G401.6 (cell line): ENCODE data around the gene GRM7.

Experiments used
- FAIRE-seq: peaks from 2 replicates; lab custom pipeline; 2012; peaks lifted over from hg19 to GRCh38; lab: Jason Lieb, UNC

Gene GRM7

DNA sequence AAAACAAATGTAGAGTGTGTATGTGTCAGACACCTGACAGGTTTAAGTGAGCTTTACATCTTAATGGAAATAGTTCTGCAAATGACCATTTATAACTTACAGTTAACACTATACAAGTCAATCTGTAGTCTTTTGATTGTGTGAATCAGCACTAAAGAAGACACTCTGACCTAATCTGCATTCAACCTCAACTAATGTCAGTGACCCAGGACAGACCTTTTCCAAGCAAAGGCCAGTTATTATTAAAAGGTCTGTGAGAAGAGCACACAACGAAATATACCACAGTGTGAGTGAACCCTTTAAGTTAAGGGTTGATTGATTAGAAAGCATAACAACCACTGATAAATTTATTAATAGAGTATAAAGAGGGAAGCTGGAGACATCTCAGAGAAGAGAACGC is 878.8 kb downstream of the GRM7 start:
- FAIRE-seq: no peak

DNA sequence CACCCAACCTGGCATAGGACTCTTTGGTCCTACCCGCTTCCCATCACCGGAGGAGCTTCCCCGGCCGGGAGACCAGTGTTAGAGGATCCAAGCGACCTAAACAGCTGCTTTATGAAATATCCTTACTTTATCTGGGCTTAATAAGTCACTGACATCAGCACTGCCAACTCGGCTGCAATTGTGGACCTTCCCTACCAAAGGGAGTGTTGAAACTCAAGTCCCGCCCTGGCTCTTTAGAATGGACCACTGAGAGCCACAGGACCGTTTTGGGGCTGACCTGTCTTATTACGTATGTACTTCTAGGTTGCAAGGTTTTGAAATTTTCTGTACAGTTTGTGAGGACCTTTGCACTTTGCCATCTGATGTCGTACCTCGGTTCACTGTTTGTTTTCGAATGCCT is 879.5 kb downstream of the GRM7 start:
- no peak for FAIRE-seq

DNA sequence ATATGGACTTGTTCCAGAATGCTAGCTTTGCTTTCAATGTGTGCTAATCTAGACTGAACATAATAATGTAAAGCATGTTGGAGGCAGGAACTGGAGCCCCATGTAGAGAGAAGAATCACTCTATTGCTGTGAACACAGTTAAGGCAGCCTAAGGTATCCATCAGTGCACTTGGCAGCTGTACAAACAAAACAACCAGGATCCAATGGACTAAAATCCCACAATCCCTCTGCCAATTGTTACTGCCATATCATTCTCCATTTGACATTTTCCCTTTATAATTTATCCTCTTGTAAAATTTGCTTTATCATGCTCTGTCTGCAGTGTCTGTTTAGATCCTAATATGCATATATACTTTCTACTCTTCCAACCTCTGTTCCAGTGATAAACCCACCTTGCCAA is 883.9 kb downstream of the GRM7 start:
- FAIRE-seq: no peak

DNA sequence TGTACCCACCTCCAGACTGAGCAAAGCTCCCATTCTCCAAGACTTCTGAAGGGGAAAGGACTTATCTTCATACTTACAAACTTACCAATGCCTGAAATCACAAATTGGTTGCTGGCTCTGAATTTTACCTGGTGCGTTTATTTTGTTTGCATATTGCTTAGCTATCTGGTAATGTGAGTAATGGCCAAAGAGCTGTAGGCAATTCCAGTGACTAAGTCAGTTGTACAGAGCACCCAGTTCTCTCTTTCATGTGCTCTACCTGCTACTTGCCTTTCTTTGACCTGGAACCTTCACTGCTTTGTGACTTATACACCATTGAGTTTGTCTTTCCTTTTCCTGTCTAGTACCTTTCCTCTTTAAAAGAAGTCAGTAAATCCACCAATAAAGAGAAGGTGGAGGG is 884.8 kb downstream of the GRM7 start:
- FAIRE-seq: no peak

DNA sequence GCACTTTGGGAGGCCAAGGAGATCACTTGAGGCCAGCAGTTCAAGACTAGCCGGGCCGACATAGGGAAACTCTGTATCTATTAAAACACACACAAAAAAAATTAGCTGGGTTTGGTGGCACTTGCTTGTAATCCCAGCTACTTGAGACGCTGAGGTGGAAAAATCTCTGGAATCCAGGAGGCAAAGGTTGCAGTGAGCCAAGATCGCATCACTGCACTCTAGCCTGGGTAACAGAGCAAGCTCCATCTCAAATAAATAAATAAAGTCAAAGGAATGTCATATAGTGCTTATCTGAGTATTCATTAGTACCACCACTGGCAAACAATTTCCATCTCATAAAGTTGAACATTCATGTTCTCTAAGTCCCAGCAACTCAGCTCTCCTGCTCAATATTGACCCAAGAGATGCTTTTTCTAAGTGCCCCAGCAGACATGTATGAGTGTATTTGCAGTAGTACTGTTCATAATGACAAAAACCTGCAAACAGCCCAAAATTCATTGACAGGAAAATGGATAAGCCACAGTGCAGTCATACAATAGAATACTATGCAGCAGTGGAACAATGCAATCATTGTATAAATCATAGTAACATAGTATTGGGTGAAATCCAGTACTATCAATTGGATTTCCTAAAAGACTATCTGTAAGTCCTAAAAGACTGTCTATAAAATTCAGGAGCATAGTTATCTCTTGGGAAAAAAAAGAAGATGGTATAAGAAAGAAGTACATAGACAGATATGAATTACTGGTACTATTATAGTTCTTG is 889.2 kb downstream of the GRM7 start:
- FAIRE-seq: no peak

DNA sequence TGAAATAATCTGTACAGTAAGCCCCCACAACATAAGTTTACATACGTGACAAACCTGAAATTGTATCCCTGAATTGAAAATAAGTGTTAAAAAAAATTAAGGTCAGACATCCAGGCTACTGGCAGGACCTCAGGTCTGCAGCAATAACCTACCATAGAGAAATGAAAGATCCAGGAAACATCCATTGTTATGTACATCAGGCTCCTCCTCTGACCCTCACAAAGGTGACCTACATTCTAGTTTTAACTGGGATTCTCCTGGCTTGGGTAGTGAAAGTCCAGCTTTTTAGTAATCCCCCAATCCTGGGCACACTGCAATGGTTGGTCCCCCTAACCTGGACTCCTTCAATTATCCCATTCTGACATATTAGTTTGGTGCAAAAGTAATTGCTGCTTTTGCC is 891.1 kb downstream of the GRM7 start:
- FAIRE-seq: no peak

DNA sequence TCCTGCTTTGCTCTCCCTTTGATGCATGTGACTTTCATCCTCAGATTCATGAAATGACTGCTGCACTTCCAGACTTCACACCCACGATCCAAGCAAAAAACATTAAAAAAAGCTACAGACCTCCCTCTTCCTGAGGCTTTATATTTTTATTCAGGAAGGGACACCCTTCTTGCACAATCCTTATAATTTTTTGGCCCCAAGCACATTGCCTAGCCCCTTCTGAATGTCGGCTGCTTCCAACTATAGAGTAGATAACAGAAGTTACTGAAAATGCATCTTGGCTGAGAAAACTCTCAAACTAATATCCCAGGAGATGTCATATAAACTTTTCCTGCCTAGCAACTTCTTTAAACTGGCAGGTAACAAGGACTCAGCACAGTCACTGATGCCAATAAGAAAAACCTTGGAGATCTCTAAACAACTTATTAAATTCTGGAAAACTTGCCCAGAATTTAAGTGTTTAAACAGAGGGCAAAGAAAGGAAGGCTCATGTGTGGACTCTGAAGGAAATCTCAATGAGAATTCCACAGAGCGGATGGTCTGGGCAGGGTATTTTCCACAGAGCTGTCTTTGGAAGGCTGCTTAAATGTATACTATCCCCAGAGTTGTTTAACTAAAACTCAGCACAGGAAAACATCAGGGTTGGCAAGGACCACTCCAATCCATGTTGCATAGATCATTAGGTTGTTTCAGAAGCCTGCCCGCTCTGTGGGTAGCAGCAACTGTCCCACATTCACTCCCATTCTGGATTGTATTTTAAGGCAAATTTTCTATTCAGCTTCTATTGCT is 893.9 kb downstream of the GRM7 start:
- no peak for FAIRE-seq

DNA sequence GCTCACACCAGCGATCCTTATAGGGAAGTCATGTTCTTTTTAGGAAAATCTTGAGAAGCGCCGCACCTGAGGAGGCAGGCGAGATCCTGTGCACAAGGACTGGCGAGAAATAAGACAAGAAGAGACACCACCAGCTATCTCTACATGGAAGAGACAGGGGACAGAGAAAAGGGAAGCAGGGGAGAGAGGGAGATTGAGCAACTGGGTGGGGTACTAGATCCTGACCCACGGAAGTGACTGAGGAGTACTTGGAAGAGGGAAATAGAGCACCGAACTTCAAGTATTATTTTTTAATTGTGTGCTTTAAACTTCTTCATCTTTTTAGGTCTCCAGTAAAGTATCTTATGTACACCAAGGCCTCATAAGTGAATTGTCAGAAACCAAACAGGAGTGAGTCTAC is 898.7 kb downstream of the GRM7 start:
- FAIRE-seq: no peak

DNA sequence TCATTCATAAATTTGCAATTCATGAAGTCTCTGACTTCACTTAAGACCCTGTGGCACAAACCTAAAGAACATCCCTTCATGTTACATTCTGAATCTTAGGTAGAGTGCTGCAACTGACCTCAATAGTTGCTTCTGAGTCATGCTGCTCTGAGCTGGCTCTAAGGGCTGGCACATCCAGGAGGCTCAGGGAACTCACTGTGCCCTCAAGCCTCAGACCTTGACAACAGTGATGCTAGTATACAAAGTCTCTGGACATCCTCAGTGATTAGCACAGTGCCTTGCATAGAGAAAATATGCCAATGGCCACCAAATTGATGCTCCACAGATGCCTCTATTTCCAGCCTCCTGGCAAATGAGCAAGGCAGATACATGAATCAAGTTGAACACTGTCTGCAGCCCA is 899.8 kb downstream of the GRM7 start:
- FAIRE-seq: no peak

DNA sequence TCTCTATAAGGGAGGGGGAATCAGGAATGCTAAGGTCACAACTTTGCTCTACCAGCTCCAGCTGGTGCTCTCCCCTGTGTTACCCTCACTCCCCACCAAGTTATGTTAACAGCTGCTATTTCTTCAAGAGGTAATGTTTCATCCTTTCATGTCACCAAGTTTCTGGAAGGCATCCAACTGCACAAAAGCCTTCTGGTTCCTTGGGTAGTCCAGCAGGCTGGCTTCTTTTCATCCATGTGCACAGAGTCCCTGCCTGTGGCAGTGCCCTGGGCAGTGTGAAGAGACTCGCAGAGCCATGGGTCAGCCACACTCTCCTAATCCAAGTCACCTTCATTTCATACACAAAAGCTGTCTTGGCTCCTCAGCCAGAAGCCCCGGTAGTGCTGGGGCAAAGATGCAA is 903.2 kb downstream of the GRM7 start:
- FAIRE-seq: no peak

DNA sequence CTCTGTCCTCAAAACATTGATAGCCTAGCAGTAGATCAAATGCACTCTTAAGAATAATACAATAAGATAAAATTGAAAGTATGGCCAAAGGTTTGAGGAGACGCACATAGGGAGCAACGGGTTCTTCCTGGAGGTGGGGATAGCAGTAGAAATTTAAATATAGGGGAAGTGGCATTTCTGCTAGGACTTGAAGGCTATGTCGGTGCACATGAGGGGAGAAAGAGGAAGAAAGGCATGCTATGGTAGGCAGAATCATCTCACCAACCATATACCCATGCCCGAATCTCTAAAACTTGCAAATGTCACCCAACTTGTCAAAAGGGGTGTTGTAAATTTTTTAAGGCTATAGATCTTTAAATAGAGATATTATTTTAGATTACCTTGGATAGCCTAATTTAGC is 905.6 kb downstream of the GRM7 start:
- FAIRE-seq: no peak

DNA sequence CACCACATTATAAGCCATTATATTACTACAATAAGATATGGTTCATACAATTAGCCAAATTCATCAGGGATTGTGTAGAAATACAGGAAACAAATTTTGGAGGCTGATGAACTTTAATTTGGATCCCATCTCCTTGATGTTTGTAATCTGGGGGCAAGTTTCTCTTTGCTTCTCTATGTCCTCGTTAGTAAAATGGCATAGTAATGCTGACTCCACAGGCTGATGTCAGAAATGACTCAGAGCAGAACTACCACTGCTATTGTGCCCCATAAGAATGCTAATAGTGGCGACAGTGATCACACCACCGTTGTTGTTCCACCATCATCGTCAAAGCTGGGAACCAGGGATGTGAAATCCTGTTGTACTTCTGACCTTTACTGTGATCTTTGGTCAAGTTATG is 918.4 kb downstream of the GRM7 start:
- no peak for FAIRE-seq

DNA sequence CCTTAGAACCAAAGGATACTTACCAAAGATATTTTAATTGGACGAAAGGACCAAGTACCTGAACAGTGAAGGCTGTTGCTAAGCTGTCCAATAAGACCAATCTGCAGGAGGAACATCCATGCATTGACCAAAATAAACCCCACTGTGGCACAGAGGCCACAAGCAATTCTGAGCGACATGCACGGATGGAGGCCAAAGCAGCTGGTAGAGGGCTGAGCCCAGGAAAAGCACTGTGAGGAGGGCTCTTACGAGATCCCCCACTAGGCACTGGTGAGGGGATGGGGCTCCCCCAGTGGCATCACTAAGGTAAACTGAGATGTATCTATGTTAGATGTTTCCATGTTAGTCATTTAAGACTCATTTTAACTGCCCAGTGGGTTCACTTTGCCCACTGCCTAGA is 920.5 kb downstream of the GRM7 start:
- FAIRE-seq: no peak

DNA sequence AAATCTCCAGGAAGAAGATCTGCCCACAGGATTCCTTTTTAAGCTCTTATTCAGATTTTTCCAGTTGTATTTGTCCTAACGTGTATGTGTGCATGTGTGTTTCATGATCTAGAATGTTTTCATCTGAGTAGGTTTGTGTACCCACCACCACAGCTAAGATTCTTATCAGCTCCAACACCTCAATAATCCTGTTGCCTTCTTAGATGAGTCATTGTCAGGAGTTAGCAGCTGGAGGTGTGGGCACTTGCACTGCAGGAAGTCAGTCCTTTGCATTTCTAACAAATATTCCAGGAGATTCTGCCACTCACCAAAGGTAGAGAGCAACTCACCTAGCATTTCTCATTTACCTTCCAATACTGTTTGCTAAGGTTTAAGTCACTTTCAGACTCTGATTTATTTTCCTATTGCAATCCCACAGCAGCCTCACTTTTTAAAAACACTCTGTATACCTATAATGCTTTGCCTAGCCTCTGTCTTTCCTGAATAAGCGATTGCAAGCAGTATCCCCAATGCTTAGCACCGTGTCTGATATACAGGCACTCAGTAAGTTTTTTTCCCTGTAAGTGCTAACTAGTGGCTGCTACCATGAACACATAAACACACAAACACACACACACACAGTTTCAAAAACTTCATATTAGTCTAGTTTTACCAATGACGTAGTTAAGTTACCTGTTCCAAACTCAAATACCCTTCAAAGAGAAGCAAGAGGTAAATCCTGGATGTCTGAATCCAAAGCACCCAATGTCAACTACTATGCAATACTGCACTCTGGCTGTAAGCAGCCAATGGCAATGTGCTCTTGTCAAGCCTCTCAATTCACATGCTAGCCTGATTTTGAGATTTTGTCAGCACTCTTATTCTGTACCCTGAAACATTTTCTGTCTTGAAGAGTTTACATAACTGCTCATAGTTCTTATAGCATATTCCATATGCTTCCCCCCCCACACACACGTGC is 927.2 kb downstream of the GRM7 start:
- FAIRE-seq: no peak

DNA sequence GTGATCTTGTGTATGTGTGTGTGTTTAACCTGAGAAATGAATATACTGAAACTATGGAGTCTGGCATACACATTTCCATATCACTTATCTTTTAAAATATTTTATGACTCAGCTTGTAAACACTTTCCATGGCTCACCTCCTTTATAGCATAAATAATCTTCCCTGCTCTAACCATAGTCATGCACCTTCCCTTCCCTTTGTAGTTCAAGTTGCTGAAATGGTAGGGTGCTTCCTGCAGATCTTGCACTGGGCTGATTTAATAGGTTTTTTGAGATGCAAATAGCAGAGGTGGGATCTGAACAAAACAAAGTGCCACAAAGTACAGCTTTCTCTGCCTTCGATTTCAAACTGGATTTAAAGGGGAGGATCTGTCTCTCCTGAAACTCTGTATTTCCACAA is 928.0 kb downstream of the GRM7 start:
- no peak for FAIRE-seq

DNA sequence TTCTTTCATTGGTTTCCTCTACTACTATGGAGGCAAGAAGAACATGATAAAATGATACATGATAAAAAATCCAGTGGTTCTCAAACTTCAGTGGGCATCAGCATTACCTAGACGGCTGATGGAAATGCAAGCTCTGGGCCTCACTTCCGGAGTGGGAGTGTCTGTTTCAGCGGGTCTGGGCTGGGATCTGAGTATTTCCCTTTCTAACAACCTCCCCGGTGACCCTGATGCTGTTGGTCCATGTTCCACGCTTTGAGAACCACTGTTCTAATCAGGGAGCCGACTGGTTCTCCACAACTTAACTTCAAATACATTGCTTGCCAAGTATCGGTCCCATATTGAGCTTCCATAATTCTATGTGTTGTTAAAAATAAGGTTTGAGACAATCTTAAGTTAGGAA is 928.4 kb downstream of the GRM7 start:
- no peak for FAIRE-seq

DNA sequence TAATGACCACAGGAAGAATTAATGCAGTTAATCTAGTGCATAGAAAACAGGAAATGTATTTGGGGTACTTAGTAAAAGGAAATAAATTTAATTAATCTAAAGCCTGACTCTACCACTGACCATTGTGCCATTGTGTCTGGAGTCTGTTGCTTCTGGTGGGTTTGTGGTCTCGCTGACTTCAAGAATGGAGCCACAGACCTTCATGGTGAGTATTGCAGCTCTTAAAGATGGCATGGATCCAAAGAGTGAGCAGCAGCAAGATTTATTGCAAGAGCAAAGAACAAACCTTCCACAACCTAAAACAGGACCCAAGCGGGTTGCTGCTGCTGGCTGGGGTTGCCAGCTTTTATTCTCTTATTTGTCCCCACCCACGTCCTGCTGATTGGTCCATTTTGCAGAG is 929.2 kb downstream of the GRM7 start:
- no peak for FAIRE-seq
